Medulla oblongata (tissue), 1 donor: ENCODE results near the gene DDX28.

ENCODE experiments used
- DNase-seq: peaks from one replicate; pipeline ENCODE4 v3.0.0-alpha.2; 2015; ENCODE audit errors: extremely low spot score

The DDX28 gene

DNA sequence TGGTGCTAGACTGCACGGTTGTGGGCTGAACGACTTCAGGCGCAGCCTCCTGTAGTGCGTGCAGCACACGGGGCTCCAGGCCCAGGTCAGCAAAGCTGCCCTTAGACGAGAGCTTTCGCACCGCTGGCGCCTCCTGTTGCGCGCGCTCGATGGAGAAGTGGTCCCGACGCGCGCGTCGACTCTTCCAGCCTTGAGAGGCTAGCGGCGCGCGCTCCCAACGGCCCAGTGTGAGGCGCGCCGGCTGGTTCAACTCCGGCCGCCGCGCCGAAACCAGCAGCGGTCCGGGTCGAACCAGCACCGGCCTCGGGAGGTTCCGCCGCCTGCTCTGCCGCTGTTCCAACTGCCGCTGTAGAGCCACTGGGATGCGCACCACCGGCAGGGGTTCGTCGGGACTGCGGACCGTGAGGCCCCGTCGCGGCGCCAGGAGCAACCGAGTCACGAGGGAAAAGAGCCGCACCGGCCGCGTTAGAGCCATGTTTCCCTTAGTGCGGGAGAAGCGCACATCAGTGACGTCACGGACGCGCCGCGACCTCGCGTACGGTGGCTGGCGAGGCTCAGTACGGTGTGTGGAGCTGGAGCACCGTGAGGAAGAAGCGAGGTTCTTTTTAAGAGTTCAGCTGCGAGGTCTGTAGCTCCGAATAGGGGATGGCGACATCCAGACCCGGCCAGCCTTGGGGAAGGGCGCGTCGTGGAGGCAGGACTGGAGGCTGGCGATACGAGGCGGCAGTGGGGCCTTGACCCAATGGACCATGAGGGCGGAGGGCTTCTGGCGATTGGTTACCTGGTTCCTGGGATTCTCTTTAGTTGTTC is at the start of gene DDX28, which contains the start of gene DUS2:
Gene DDX28 (minus strand): TSS at position 505 of the 810 bp plus-strand sequence. CDS start 30 bp downstream, at position 475.
Gene DUS2 (plus strand): TSS at position 557 of the 810 bp plus-strand sequence. CDS start 14,740 bp downstream, outside the sequence.
- peak; percentile 91 for DNase-seq

GRCh38 chr16:68072038-68072695 is 49.1 kb upstream of the DDX28 start:
- no peak for DNase-seq

DNA sequence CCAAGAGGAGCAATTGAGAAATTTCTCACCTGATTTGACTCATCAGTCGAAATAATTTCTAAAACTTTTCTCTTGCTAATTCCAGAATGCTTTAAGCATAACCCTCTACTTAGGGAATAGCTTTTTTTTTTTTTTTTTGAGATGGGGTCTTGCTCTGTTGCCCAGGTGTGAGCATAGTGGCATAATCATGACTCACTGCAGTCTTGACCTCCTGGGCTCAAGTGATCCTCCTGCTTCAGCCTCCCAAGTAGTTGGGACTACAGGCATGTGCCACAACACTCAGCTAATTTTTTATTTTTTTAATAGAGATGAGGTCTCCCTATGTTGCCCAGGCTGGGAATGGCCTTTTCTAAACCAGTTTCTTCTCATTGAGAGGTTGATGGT is 48.5 kb upstream of the DDX28 start:
- no peak for DNase-seq

DNA sequence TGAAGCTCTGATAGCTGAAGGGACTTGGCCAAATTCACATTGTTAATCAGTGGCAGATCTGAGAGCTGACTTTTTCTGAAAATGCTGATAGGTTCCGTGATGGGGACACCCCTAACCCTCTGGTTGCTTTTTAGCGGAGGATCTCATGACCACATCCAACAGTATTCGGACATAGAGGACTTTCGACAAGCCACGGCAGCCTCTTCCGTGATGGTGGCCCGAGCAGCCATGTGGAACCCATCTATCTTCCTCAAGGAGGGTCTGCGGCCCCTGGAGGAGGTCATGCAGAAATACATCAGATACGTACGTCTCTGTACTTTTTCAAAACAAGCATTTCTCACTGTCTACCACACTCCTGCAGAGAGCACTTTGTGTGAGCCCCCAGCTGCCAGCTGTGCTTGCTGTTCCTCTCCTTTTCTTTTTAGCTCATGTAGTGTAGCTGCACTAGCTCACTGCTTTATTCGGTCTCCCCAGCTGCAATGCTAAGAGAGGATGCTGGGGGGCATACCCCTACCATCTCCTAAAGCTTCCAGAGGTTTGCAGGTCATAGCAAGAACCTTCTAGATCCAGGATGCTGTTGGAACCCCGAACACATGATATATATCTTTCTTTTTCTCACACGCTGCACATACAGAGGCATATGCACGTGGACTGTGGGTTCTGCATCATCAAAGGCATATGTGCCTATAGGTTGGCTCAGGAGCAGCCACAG is 47.9 kb upstream of the DDX28 start:
- DNase-seq = no peak

DNA sequence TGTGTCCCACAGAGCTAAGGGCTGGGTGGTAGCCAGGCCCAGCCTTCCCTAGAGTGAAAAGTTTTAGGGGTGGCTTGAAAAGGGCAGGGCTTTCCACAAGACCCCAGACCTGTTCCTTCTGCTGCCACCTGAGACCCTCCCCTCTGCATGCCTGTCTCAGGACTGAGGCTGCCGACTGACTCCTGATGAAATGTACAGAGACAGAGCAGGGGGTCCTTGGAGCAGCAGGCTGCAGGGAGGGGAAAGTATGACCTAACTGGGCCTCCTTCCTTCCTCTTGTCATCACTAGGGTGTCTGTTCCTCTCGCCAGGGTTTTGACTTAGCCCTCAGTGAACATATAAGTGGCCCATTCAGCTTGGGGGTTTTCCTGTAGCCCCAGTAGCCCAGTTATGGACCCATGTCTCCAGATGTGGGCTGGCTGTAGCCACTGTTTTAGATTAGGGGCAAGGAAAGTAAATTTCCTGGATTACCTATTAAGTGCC is 47.3 kb upstream of the DDX28 start:
- DNase-seq = no peak

DNA sequence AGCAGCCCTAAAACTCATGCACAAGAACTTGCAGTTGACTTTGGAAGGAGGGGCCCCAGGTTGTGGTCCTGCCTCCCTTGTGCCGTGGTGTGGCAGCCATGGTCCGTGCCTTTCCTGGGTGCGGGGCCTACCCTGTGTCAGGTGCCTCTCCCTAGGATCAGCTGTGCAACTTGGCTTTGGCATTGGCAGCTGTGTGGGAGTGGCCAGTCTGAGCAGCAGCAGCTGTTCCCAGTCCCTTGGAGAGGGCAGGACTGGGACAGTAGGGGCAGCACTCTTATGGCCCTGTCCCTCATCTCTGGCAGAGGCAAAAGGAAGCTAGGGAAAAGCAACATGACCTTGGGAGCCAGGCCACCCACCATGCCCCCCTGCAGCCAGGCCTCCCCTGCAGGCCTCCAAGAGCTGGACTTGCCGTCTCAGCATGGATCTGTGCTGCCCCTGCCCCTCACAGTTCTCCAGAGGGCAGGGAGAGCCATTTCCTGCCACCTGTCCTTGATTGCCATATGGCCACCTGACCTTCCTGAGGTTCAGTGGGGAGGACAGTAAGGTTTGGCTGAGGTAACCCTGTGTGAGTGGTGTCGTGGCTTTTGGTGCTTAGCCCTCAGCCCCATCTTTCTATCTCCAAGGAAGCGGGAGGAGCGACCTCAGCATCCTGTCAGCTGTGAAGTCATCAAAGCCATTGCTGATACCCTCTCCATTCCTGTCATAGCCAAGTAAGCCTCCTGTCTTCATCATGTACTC is 46.6 kb upstream of the DDX28 start:
- no peak for DNase-seq

DNA sequence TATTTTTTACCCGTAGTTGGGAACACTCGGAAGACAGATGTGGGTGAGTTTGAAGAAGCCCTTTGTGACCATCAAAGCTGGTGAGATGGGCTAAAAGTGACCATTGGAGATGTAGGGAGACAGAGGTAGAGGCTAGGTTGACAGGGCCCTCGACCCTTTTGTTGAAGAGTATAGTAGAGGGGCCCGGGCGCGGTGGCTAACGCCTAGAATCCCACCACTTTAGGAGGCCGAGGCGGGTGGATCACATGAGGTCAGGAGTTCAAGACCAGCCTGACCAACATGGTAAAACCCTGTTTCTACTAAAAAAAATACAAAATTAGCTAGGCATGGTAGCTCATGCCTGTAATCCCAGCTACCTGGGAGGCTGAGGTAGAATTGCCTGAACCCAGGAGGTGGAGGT is 45.9 kb upstream of the DDX28 start:
- no peak for DNase-seq

GRCh38 chr16:68066763-68067162 is 43.7 kb upstream of the DDX28 start:
- DNase-seq = no peak

DNA sequence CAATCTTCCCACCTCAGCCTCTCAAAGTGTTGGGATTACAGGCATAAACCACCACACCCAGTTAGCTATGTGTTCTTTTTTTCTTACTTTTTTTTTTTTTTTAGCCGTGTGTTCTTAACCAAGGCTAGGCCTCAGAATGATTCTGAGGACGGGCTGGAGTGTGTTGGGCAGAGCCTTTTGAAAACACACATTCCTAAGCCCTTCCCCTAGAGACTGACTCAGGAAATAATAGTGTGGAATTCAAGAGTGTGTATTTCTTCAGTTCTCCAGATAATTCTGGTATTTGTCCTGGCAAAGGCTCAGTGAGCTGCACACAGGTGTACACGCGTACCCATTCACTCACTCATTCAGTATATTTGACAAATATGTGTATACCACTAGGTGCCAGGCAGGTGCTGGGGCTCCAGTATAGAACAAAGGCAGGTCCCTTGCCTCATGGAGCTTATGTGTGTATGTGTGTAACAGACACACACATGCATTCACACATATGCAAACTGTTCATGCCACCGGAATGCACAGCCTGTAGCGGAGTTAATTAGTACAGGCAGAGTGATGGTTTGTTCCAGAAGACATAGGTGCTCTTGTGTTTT is 42.8 kb upstream of the DDX28 start:
- DNase-seq = no peak

GRCh38 chr16:68064791-68065365 is 41.8 kb upstream of the DDX28 start:
- DNase-seq = peak; percentile 77

GRCh38 chr16:68062910-68063393 is 39.9 kb upstream of the DDX28 start:
- DNase-seq = no peak

DNA sequence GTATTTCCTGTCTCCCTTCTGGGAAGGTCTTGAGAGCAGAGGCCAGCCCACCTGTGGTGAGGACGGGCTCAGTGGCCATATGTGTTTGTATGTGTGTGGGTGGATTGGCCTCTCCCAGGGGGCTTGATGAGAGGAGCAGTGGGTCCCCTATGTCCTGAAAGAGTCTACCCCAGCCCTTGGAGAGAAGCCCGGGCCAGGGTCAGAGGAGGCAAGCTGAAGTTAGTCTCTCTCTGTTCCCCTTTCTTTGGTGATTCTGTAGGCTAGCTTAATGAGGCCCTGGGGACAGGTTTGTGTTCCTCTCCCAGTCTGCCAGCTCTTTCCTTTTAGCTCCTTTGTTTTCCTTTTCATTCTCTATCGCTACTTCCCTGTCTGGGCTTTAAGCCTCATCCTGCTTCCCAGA is 38.4 kb upstream of the DDX28 start:
- no peak for DNase-seq

- DNase-seq = no peak
These were observed 36.8 kb upstream of the DDX28 start for GRCh38 chr16:68059804-68060203.

DNA sequence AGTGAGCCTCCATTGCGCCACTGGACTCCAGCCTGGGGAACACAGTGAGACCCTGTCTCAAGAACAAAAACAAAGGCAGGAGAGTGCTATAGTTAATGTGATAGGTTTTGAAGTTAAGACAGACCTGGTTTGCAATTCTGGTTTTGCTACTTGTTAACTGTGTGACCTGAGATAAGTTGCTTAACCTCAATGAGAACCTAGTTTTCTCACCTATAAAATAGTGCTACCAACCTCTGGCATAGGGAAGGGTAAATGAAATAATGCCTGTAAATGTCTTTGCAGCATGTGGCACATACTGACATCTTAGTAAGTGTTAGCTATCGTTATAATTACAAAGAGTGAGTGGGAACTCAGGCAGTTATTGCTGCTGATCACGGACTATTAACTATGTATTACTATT is 32.4 kb upstream of the DDX28 start:
- DNase-seq = no peak

DNA sequence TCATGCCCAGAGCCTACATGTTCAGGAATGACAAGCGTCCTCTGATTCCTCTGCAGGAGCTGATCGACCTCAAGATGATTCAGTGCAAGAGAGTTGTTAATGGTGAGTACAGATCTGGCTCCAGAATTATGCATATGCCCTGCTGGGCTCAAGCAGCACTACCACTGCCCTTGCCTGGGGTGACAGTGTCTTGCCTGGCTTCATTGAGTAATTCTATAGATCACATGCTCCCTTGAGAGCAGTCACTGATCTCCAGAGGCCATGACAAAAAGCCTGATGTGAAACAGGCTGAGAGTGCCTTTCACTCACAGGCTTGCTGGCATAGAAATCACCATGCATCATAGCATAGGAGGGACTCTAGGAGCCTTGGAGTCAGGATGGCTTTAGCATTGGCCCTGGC is 26.4 kb upstream of the DDX28 start:
- DNase-seq = no peak

DNA sequence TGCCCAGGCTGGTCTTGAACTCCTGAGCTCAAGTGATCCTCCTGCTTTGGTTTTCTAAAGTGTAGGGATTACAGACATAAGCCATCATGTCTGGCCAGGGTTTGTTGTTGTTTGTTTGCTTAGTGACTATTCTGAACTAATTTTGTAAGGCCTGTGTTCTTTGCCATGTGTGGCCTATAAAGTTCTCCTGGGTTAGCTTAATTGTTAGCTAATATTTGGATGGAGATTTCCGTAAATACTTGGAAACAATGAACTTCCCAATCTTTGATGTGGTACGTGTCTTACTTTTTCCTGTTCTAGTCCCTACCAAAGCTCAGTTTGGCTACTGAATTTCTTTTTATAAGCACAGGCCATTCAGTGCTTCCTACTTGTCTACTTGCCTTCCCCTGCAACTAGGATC is 25.0 kb upstream of the DDX28 start:
- DNase-seq = no peak

DNA sequence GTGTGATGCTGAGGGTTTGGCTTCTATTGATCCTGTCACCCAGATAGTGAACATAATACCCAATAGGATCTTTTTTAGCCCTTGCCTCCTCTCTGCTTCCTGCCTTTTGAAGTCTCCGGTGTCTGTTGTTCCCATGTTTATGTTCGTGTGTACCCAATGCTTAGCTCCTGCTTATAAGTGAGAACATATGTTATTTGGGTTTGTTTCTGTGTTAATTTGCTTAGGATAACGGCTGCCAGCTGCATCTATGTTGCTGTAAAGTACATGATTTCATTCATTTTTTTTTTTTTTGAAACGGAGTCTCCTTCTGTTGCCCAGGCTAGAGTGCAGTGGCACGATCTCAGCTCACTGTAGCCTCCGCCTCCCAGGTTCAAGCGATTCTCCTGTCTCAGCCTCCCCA is 23.1 kb upstream of the DDX28 start:
- DNase-seq = no peak

DNA sequence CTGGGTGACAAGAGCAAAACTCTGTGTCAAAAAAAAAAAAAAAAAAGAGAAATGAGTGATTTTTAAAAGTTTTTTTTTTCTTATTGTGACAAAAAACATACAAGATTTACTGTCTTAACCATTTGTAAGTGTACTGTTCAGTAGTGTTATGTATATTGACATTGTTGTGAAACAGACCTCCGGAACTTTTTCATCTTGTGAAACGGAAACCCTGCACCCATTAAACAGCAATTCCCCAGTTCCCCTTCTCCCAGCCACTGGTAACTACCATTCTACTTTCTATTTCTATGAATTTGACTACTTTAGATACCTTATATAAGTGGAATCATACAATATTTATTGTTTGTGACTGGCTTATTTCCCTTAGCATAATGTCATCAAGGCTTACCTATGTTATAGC is 18.8 kb upstream of the DDX28 start:
- no peak for DNase-seq

GRCh38 chr16:68040506-68041288 is 17.7 kb upstream of the DDX28 start:
- DNase-seq = peak; percentile 79
